Stimulated activated naive CD8-positive, alpha-beta T cell treated with anti-CD3 and anti-CD28 coated beads, Interleukin-15, amount 100 ng/mL, for 72 hours (primary cell): ENCODE results near the gene ARID1B.

ENCODE experiments used
- ATAC-seq: fragments of 150-1000 bp; cut with Tn5 transposase; 2 replicates; pipeline ENCODE4 v1.10.0; 2021; ENCODE audit warnings: mild to moderate bottlenecking, moderate library complexity
- DNase-seq, 2 donors: peaks; one replicate each; pipeline ENCODE4 v3.0.0; 2021 to 2022
- H3K27ac Mint-ChIP-seq, 2 donors: one replicate each; pipeline ENCODE4 v1.8.0; 2022; ENCODE audit warnings: mild to moderate bottlenecking in 2 of 2, mixed read lengths in 2 of 2, moderate library complexity in 2 of 2
- H3K27me3 Mint-ChIP-seq: one replicate; pipeline ENCODE4 v1.8.0; 2022; ENCODE audit warnings: mixed read lengths
- H3K4me1 Mint-ChIP-seq: one replicate; pipeline ENCODE4 v1.8.0; 2022; ENCODE audit warnings: mild to moderate bottlenecking, mixed read lengths
- H3K4me3 Mint-ChIP-seq, 2 donors: one replicate each; pipeline ENCODE4 v1.8.0; 2022; ENCODE audit warnings: mild to moderate bottlenecking in 2 of 2, mixed read lengths in 2 of 2, moderate library complexity in 1 of 2
- H3K9me3 Mint-ChIP-seq, 2 donors: one replicate each; pipeline ENCODE4 v1.8.0; 2022; ENCODE audit warnings: mixed read lengths in 2 of 2

The ARID1B gene

DNA sequence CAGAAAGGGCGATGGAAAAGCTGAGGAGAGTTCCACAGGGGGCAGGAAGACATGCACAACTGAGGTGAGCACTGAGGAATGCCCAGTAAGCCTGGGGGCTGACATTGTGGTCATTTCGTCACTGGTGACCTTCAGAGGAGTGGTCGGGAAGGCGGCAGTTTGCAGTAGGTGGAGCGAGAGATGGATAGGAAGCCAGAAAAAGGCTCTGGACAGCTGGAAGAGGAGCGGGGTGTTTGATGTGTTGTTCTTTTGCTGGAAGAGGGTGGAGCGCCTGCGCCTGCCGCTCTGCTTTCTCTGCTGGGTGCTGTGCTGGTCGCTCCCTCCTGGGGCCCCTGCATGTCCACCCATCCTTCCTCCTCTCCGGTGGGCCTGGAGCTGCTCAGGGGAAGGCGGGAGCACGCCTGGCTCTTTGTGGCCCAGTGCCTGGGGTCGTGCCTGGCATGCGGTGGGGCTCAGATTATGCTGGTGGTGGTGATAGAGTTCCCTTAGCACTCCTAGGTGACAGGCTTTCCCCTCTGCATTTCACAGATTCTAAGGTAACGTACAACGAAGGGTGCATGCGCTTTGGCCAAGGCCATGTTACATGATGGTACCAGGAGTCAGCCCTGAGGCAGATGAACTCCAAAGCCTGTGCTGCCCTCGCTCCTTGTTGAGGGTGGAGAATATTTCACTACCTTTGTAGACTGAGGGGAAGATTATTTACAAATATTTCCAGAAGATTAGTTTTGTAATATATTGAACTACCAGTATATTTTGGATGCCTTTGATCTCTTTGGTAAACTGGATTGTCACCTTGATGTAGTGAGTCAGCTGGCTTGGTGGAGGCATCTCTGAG, 20.9 kb downstream of the ARID1B start:
- H3K4me3 Mint-ChIP-seq, result no peak overlapping the region
- H3K9me3 Mint-ChIP-seq, result no peaks in the 10 kb centered on the region
- H3K27me3 Mint-ChIP-seq, result no peaks in the 10 kb centered on the region
- H3K27ac Mint-ChIP-seq, result no peak overlapping the region
- peak; percentile 26 for ATAC-seq
- H3K4me1 Mint-ChIP-seq, result peaks cover 62% of the 10 kb centered on the region
- no peak for DNase-seq

DNA sequence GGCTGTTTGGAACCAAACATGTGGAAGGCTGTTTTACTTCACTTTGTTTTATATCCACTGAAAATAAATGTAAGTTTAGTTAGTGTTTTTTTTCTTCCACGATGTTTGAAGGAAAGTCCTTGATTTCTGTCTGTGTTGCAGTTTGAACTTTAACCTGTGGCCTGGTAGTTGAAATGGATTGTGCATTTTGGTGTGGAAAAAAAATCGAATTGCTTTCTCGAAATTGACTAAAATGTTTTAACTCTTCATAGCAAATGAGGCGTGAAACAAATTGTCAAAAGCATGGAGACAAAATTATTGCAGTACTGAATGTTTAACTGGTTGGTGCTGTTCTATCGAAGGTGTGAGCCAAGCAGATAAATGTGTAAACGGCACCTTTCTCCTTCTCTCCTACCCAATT, 24.5 kb downstream of the ARID1B start:
- ATAC-seq, result no peak
- Mint-ChIP-seq H3K27ac (no peak overlapping the region), H3K9me3 (peaks cover 11 to 12% of the 10 kb centered on the region in 2 donors), H3K4me3 (no peak overlapping the region), H3K27me3 (no peaks in the 10 kb centered on the region), H3K4me1 (peaks cover 60% of the 10 kb centered on the region)
- DNase-seq, result no peak

DNA sequence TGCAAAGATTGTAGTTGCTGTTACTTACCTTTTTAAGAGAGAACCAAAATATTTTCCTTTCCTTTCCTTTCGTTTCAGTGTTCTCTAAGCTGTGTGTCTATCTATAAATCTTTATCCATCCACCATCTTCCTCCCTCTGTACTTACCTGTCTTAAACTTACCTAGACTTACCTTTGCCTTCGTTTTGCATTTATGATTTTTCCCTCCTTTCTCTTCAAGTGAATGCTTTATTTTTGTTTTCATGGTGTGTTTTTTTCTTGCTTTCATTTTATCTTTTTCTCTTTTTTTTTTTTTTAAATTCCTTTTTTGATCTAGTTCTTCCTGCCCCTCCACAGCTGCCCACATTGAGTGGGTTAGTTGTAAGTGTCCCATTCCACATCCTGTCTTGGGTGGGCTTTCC, 26.2 kb downstream of the ARID1B start:
- DNase-seq (no peak), ATAC-seq (no peak)
- Mint-ChIP-seq H3K27me3 (no peaks in the 10 kb centered on the region), H3K27ac (peak overlapping the region in 1 of 2 donors; percentile 69), H3K4me3 (peak overlapping the region; percentile 3 to 34), H3K4me1 (peaks cover 63% of the 10 kb centered on the region), H3K9me3 (peaks cover 11 to 12% of the 10 kb centered on the region in 2 donors)

DNA sequence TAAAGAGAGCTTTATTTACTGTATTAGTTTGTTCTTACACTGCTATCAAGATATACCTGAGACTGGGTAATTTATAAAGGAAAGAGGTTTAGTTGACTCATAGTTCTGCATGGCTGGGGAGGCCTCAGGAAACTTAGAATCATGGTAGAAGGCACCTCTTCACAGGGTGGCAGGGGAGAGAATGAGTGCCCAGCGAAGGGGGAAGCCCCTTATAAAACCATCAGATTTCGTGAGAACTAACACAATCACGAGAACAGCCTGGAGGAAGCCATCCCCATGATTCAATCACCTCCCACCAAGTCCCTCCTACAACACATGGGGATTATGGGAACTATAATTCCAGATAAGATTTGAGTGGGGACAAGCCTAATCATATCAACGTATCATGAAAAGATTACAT, 27.2 kb downstream of the ARID1B start:
- peak; percentile 46 for ATAC-seq
- H3K27ac Mint-ChIP-seq, result peak overlapping the region in 1 of 2 donors; percentile 38
- H3K4me3 Mint-ChIP-seq, result no peak overlapping the region
- H3K9me3 Mint-ChIP-seq, result peaks cover 11 to 12% of the 10 kb centered on the region in 2 donors
- peak in 1 of 2 donors; percentile 25 for DNase-seq
- H3K4me1 Mint-ChIP-seq, result peaks cover 69% of the 10 kb centered on the region
- H3K27me3 Mint-ChIP-seq, result no peaks in the 10 kb centered on the region

DNA sequence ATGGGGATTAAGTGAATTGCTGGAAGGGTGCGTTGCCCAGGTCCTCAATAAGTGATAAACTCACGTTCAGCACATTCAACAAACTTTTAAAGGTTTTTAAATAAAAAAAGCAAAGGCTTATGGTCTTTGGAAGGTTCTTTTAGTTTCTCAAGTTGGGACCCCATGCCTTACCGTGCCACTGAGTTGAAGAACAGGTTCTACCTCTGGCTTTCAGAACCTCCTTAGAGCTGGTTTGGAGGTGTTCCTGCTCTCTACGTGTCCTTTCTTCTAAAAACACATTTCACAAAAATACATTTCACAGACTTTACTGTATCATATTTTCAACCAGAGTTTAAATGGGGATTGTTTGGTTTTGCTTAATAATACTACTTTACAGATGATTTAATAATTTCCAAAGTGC, 29.0 kb downstream of the ARID1B start:
- ATAC-seq (no peak), DNase-seq (no peak)
- H3K27ac Mint-ChIP-seq, result no peak overlapping the region
- H3K4me1 Mint-ChIP-seq, result peaks cover 86% of the 10 kb centered on the region
- H3K9me3 Mint-ChIP-seq, result peaks cover 12 to 16% of the 10 kb centered on the region in 2 donors
- no peak overlapping the region for H3K4me3 Mint-ChIP-seq
- H3K27me3 Mint-ChIP-seq, result no peaks in the 10 kb centered on the region

DNA sequence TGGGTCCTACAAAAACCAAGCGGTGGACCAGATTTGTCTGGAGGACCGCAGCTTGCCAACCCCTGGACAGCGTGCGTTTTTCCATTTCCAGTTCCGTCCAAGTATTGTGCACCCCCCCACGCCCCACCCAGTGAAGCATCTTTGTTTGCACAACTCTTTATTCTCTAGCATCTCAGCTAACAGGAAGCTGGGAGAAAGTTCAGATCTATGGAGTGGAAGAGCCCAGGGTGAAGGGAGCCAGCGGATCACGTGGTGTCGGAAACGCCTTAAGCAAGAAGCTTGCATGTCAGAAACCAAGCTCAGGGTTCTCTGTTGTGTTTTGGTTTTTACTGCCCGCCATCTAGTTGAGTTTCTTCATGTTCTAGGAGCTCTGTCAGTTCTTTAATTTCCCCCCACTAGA, 29.9 kb downstream of the ARID1B start:
- no peak for DNase-seq
- peak; percentile 54 for ATAC-seq
- Mint-ChIP-seq H3K4me1 (peaks cover 87% of the 10 kb centered on the region), H3K4me3 (peak overlapping the region in 1 of 2 donors; percentile 65), H3K9me3 (peaks cover 12 to 16% of the 10 kb centered on the region in 2 donors), H3K27me3 (no peaks in the 10 kb centered on the region), H3K27ac (no peak overlapping the region)

DNA sequence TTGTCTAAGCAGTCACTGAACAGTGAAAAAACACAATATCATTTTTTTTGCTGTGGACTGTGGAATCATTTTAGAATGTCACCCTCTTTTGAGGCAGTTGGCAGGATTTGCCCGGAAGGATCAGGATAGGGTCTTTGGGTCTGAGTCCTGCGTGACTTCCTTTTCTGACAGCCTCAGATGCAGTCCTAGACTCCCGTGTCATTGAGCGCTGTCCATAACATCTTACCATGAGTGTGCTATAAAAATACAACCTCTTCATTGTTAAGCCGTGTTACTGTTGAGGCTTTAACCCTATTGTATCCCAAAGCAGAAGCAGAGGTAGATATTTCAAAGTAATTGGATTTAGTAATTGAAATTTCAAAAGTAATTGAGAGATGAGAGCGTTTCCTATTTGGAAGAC, 30.6 kb downstream of the ARID1B start:
- Mint-ChIP-seq H3K9me3 (peaks cover 12 to 16% of the 10 kb centered on the region in 2 donors), H3K4me3 (peak overlapping the region; percentile 56 to 65), H3K27ac (peak overlapping the region in 1 of 2 donors; percentile 77), H3K27me3 (no peaks in the 10 kb centered on the region), H3K4me1 (peaks cover 86% of the 10 kb centered on the region)
- DNase-seq, result no peak
- ATAC-seq, result no peak

DNA sequence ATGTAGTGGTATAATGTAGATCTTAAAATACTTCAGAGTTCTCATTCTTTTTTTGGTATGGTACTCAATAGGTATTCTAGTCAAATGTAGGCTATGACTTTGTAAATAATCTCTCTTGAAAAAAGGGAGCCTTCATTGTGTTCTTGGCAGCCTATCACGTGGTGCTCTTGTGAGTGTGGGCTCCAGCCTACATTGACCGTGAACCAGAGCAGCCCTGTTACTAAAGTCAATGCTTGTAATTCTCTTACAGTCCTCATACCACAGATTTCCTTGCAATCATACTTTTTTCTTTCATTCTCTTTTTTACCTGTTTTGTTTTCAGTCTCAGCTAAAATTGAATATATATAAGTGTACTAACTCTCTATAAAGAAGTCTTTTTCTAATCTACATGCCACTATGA, 31.1 kb downstream of the ARID1B start:
- Mint-ChIP-seq H3K9me3 (peaks cover 12 to 14% of the 10 kb centered on the region in 2 donors), H3K4me3 (peak overlapping the region in 1 of 2 donors; percentile 65), H3K27ac (peak overlapping the region in 1 of 2 donors; percentile 7), H3K4me1 (peaks cover 83% of the 10 kb centered on the region), H3K27me3 (no peaks in the 10 kb centered on the region)
- ATAC-seq, result peak; percentile 63
- DNase-seq, result no peak

DNA sequence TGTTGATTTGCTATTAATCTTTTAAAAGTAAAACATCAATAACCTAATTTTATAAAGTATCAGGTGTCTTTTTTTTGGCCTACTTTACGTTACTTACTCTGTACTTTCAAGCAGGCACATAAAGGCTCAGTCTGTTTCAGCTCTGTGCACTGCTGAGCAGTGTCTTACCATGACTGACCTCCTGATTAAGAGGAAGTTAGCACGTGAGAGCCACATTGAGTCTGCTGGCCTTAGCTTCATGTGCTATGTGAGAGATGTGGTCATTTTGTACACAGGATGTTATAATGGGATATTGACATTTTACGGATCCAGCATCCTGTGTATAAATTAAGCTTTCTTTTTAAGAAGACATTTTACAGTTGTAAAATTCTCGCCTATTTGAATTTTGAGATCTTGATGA, 31.9 kb downstream of the ARID1B start:
- peaks cover 83% of the 10 kb centered on the region for H3K4me1 Mint-ChIP-seq
- H3K4me3 Mint-ChIP-seq, result peak overlapping the region in 1 of 2 donors; percentile 36
- no peaks in the 10 kb centered on the region for H3K27me3 Mint-ChIP-seq
- ATAC-seq (peak; percentile 64), DNase-seq (no peak)
- no peak overlapping the region for H3K27ac Mint-ChIP-seq
- H3K9me3 Mint-ChIP-seq, result peaks cover 6 to 10% of the 10 kb centered on the region in 2 donors

DNA sequence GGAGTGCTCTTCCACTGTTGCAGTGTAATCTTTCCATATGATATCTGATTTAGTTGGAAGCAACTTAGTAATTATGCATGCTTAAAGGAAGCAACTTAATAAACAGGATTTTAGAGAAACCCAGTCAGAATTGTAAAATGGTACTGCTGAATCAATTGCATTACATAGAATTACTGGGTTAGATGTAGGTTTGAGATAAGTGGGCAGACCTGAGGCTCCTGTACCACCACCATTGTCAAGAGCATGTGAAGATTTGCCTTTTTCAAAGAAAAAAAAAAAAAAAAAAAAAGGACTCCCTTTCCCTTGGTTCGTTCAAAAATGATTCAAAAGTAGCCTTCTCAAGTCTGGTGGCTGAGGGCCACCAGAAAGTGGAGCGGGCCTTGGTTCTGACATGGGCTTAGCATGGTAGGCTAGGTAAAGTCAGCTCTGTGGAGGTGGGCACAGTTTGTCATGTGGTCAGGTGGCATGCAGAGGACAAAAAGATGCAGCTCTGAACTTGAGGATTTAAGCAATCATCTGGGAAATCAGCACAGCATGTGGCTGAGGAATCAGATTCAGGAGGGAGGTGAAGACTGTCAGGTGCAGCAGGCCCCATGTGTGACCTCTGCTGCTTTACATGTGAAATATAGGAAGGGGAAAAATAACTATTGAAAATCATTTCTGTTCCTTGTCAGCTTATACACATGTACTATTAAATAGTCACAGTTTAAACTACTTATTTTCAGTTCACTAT, 32.4 kb downstream of the ARID1B start:
- Mint-ChIP-seq H3K9me3 (peaks cover under 1 to 4% of the 10 kb centered on the region in 2 donors), H3K27me3 (no peaks in the 10 kb centered on the region), H3K27ac (peak overlapping the region; percentile 14 to 52), H3K4me1 (peaks cover 83% of the 10 kb centered on the region), H3K4me3 (peak overlapping the region in 1 of 2 donors; percentile 36)
- ATAC-seq (no peak), DNase-seq (no peak)

DNA sequence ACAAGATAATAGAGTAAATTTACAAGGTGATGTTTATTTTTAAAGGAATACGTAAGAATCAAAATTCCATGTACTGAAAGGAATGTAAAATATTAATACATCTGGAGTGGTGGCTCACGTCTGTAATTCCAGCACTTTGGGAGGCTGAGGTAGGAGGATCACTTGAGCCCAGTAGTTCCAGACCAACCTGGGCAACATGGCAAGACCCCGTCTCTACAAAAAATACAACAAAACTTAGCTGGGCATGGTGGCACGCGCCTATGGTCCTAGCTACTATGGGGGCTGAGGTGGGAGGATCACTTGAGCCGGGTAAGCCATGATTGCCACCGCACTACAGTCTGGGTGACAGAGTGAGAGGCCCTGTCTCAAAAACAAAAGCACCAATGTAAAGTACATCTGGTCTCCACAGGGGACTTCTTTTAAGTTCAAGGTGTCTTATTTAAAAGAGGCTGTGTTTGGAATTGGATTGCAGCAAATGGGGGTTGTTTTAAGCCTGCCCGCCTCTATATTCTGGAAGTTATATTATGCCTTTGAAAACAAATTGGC, 36.9 kb downstream of the ARID1B start:
- Mint-ChIP-seq H3K9me3 (peaks cover 0 to 4% of the 10 kb centered on the region in 2 donors), H3K4me3 (no peak overlapping the region), H3K4me1 (peaks cover 69% of the 10 kb centered on the region), H3K27ac (no peak overlapping the region), H3K27me3 (no peaks in the 10 kb centered on the region)
- DNase-seq, result no peak
- ATAC-seq, result no peak

DNA sequence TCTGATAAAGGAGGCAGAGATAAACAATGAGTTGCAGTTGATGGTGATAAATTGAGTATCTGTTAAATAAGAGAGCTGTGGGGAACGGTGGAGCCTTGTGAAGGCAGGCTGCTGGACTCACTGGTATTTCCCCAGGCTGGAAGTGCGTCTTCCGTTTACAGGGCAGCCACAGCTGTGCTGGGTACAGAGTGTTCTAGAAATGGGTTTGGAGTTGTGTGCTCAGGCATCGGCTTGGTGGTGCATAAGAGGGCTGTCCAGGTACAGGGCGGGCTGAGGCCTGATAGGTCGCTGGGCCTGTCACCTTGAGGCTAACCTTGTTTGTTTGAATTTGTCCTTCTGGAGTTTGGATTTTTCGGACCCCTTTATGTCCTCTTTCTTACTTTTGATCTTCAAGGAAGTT, 39.3 kb downstream of the ARID1B start:
- no peaks in the 10 kb centered on the region for H3K27me3 Mint-ChIP-seq
- ATAC-seq (peak; percentile 52), DNase-seq (no peak)
- no peaks in the 10 kb centered on the region for H3K9me3 Mint-ChIP-seq
- peak overlapping the region in 1 of 2 donors; percentile 20 for H3K4me3 Mint-ChIP-seq
- H3K4me1 Mint-ChIP-seq, result peaks cover 64% of the 10 kb centered on the region
- H3K27ac Mint-ChIP-seq, result no peak overlapping the region

DNA sequence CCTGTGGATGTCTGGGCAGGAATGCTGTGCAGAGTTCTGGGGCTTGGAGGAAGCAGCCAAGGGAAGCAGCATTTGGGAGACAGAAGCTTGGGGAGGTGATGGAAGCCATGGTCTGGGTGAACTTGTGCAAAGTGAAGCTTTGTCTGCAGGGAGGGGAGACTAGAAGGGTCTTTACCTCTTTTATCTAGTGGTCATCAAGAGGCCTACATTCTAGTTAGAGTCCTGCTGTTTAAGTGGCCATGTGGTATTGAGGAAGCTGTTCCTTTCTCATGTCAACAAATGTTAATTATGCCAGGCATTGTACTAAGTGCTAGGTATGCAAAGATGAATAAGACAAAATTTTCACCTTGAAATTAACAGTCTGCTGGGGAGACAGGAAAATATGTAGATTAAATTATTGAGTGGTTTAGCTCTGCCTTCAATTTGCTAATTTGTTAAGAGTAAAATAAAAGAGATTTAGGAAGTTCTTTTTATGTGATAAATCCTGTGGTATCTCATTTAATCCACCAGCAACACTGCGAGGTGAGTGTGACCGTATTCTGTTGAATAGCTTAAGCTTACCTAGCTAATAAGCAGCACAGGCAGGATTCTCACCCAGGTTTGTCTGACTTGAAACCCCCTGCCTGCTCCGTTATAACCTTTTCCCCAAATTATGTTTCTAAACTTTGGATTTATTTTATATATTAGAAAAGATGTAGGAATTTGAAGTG, 43.1 kb downstream of the ARID1B start:
- H3K4me1 Mint-ChIP-seq, result peaks cover 75% of the 10 kb centered on the region
- H3K27me3 Mint-ChIP-seq, result no peaks in the 10 kb centered on the region
- H3K4me3 Mint-ChIP-seq, result no peak overlapping the region
- no peaks in the 10 kb centered on the region for H3K9me3 Mint-ChIP-seq
- H3K27ac Mint-ChIP-seq, result peak overlapping the region in 1 of 2 donors; percentile 22
- ATAC-seq (no peak), DNase-seq (no peak)

DNA sequence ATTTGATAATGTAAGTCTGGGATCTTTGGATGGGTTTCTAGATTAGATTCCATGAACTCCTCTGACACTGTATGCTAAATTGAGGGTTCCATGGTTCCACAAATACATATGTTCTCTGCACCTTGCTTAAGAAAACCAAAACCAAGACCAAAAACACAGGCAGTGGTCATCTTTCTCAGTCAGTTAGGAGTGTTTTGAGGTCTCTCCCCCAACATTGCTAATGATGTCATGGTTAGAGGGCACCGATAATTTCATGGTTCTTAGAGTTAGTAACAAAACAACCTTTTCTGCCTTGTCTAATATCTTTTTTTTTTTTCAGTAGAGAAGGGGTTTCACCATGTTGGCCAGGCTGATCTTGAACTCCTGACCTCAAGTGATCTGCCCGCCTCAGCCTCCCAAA, 44.5 kb downstream of the ARID1B start:
- Mint-ChIP-seq H3K4me3 (no peak overlapping the region), H3K4me1 (peaks cover 78% of the 10 kb centered on the region), H3K9me3 (no peaks in the 10 kb centered on the region), H3K27ac (no peak overlapping the region), H3K27me3 (no peaks in the 10 kb centered on the region)
- ATAC-seq (peak; percentile 58), DNase-seq (no peak)

DNA sequence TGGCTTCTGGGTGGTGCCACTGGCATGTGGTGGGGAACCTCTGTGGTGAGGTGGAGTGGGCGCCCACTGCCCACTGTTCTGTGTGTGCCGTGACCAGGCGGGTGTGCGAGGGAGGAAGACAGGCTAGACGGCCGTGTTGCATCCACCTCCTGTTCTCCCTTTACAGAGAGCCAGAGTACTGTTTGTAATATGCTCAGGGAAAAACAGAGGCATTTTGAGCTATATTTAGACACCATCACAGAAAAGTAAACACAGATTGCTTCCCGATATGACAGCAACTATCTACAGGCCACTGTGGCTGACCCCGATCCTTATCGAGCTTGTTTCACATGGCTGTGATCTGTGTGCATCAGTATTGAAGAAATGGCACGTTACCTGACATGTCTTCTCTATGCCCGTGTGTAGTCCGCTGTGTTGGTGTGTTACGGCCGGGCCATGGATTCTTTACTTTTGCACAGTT, 45.6 kb downstream of the ARID1B start:
- DNase-seq, result no peak
- H3K4me3 Mint-ChIP-seq, result no peak overlapping the region
- H3K4me1 Mint-ChIP-seq, result peaks cover 81% of the 10 kb centered on the region
- peak overlapping the region in 1 of 2 donors; percentile 34 for H3K27ac Mint-ChIP-seq
- no peaks in the 10 kb centered on the region for H3K27me3 Mint-ChIP-seq
- no peaks in the 10 kb centered on the region for H3K9me3 Mint-ChIP-seq
- ATAC-seq, result no peak
